ENCODE results near the gene SPTLC3. TPM values are rescaled to one million over a fixed set of nuclear protein-coding genes. Genes with fewer than 3 reads are reported as not detected.

SPTLC3 gene
- total and polyA plus RNA-seq, 4 donors, result 3.0 to 23.2 (median 11.9) TPM

DNA sequence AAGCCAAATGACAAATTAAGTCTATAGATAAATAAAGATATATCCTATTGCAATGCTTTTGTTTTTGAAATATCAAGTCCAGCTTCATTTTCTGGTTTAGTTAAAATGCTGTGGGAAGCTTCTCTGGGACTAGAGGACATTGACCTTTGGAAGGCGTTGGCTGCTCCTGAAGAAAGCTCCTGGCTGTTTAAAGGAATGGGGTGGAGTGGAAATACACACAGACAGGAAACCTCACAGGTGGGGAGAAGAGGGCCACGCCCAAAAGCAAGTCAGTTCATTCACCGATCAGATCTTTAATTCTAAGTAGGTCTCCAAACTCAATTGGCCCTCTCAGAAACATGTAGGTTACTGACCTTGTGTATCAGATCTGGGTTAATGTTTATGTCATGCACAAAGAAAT lies 59.6 kb downstream of the SPTLC3 start:
- Histone ChIP-seq H3K4me3 (no peak overlapping the region), H3K36me3 (ENCODE audit: control insufficient read depth in 4 of 4, insufficient read depth in 4 of 4, low read length in 4 of 4) (no peaks in the 10 kb centered on the region), H3K27ac (ENCODE audit: low read depth in 1 of 2, low read length in 1 of 2) (no peak overlapping the region), H3K4me1 (ENCODE audit: control insufficient read depth in 5 of 5, insufficient read depth in 5 of 5, low read length in 5 of 5) (peaks cover 0 to 3% (median 0%) of the 10 kb centered on the region in 5 donors), H3K9ac (ENCODE audit: insufficient read depth in 1 of 2, low read length in 2 of 2) (no peak overlapping the region), H3K27me3 (ENCODE audit: control insufficient read depth in 3 of 3, insufficient read depth in 3 of 3, low read length in 2 of 3) (no peaks in the 10 kb centered on the region), H3K9me3 (ENCODE audit: control insufficient read depth in 4 of 4, insufficient read depth in 3 of 4, low read length in 3 of 4) (peaks cover 0 to 4% (median 0%) of the 10 kb centered on the region in 4 donors)
- no peak for ATAC-seq (ENCODE audit: insufficient read depth, low FRiP score)
- DNase-seq, result no peak
- TF ChIP-seq, protein P1, sequence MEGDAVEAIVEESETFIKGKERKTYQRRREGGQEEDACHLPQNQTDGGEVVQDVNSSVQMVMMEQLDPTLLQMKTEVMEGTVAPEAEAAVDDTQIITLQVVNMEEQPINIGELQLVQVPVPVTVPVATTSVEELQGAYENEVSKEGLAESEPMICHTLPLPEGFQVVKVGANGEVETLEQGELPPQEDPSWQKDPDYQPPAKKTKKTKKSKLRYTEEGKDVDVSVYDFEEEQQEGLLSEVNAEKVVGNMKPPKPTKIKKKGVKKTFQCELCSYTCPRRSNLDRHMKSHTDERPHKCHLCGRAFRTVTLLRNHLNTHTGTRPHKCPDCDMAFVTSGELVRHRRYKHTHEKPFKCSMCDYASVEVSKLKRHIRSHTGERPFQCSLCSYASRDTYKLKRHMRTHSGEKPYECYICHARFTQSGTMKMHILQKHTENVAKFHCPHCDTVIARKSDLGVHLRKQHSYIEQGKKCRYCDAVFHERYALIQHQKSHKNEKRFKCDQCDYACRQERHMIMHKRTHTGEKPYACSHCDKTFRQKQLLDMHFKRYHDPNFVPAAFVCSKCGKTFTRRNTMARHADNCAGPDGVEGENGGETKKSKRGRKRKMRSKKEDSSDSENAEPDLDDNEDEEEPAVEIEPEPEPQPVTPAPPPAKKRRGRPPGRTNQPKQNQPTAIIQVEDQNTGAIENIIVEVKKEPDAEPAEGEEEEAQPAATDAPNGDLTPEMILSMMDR (IDR thresholded peaks at IDR 0.05; ENCODE audit: control extremely low read depth, extremely low read depth), result no peak
- WGBS, 2 donors, result 54 to 74% methylated on average over 3 of the region's 3 CpGs

DNA sequence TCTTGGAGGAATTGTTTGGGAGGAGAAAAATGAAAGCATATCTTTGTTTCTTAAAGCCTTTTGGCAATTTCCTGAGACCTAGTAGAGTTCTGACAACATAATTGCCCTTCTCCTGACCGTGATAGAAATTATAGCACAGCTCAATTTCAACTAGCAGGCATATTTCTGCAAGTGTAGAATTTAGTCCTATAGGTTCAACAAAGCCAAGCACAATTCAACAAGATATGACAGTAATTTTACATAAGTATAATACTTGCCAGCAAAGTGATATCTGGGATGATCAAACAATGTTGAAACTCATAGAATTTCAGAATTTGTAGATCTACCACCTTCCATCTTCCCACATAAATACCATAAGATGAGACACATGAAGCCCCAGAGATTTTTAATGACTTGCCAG lies 73.1 kb downstream of the SPTLC3 start:
- TF ChIP-seq, protein P1 (IDR thresholded peaks at IDR 0.05; ENCODE audit: control extremely low read depth, extremely low read depth), result no peak
- ATAC-seq (ENCODE audit: insufficient read depth, low FRiP score), result no peak

DNA sequence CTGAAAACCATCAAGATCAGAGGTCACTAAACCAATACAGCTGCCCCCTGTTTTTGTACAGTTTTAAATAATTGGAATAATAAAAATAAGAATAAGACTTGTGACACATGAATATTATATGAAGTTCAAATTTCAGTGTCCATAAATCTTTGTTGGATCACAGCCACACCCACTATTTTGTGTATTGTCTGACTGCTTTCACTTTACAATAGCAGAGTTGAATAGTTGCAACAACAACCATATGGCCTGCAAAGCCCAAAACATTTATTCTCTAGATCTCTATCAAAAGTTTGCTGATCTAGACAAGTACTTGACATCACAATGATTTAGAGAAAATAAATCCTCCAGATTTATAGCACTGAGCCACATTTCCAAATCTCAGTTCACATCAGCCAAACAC lies 73.6 kb downstream of the SPTLC3 start:
- no peak for DNase-seq
- H3K9ac ChIP-seq (ENCODE audit: insufficient read depth in 1 of 2, low read length in 2 of 2), result no peak overlapping the region
- peaks cover 0 to 4% (median 0%) of the 10 kb centered on the region in 5 donors for H3K4me1 ChIP-seq (ENCODE audit: control insufficient read depth in 5 of 5, insufficient read depth in 5 of 5, low read length in 5 of 5)
- H3K9me3 ChIP-seq (ENCODE audit: control insufficient read depth in 4 of 4, insufficient read depth in 3 of 4, low read length in 3 of 4), result no peaks in the 10 kb centered on the region
- no peak overlapping the region for H3K27ac ChIP-seq (ENCODE audit: low read depth in 1 of 2, low read length in 1 of 2)
- no peak for ATAC-seq (ENCODE audit: insufficient read depth, low FRiP score)
- no peaks in the 10 kb centered on the region for H3K27me3 ChIP-seq (ENCODE audit: control insufficient read depth in 3 of 3, insufficient read depth in 3 of 3, low read length in 2 of 3)
- TF ChIP-seq, protein P1 (IDR thresholded peaks at IDR 0.05; ENCODE audit: control extremely low read depth, extremely low read depth), result no peak
- H3K36me3 ChIP-seq (ENCODE audit: control insufficient read depth in 4 of 4, insufficient read depth in 4 of 4, low read length in 4 of 4), result peaks cover 0 to 3% (median 1%) of the 10 kb centered on the region in 4 donors
- H3K4me3 ChIP-seq, result no peak overlapping the region

More for the DNA sequence above, 73.1 kb downstream of the SPTLC3 start:
- Histone ChIP-seq H3K9me3 (ENCODE audit: control insufficient read depth in 4 of 4, insufficient read depth in 3 of 4, low read length in 3 of 4) (no peaks in the 10 kb centered on the region), H3K4me1 (ENCODE audit: control insufficient read depth in 5 of 5, insufficient read depth in 5 of 5, low read length in 5 of 5) (peaks cover 0 to 4% (median 0%) of the 10 kb centered on the region in 5 donors), H3K27ac (ENCODE audit: low read depth in 1 of 2, low read length in 1 of 2) (no peak overlapping the region), H3K36me3 (ENCODE audit: control insufficient read depth in 4 of 4, insufficient read depth in 4 of 4, low read length in 4 of 4) (peaks cover 0 to 3% (median 1%) of the 10 kb centered on the region in 4 donors), H3K27me3 (ENCODE audit: control insufficient read depth in 3 of 3, insufficient read depth in 3 of 3, low read length in 2 of 3) (no peaks in the 10 kb centered on the region), H3K4me3 (no peak overlapping the region), H3K9ac (ENCODE audit: insufficient read depth in 1 of 2, low read length in 2 of 2) (no peak overlapping the region)
- 84 to 88% methylated on average over 1 of the region's 1 CpG for WGBS, 2 donors
- no peak for DNase-seq

DNA sequence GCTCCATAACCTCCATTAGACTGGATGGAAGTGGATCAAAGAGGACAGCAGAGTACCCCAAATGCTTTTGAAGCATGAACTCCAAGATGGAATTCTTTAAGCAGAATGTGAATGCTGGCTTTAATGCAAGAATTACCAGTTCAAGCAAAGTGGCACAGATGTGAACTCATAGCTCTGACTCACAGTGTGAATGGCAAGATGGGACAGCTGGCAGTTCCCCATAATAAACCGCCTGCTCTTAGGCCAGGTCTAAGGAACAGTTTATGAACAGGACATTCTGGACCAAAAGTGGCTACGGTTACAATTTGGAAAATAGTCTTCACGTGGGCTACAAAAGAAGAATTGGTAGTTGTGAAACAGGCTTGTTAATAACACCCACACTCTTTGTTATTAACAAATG lies 76.5 kb downstream of the SPTLC3 start:
- 68 to 84% methylated on average over 3 of the region's 3 CpGs for WGBS, 2 donors
- Histone ChIP-seq H3K9me3 (ENCODE audit: control insufficient read depth in 4 of 4, insufficient read depth in 3 of 4, low read length in 3 of 4) (no peaks in the 10 kb centered on the region), H3K27ac (ENCODE audit: low read depth in 1 of 2, low read length in 1 of 2) (no peak overlapping the region), H3K4me1 (ENCODE audit: control insufficient read depth in 5 of 5, insufficient read depth in 5 of 5, low read length in 5 of 5) (peaks cover 0 to 4% (median 0%) of the 10 kb centered on the region in 5 donors), H3K4me3 (no peak overlapping the region), H3K9ac (ENCODE audit: insufficient read depth in 1 of 2, low read length in 2 of 2) (no peak overlapping the region), H3K36me3 (ENCODE audit: control insufficient read depth in 4 of 4, insufficient read depth in 4 of 4, low read length in 4 of 4) (peaks cover 0 to 2% (median 0%) of the 10 kb centered on the region in 4 donors), H3K27me3 (ENCODE audit: control insufficient read depth in 3 of 3, insufficient read depth in 3 of 3, low read length in 2 of 3) (no peaks in the 10 kb centered on the region)
- TF ChIP-seq, protein P1 (IDR thresholded peaks at IDR 0.05; ENCODE audit: control extremely low read depth, extremely low read depth), result no peak
- ATAC-seq (ENCODE audit: insufficient read depth, low FRiP score) (no peak), DNase-seq (no peak)
